Loucy (cell line): Measurements from ENCODE around the gene AMBN.
A peak's percentile ranks its signal among the peaks of the same experiment; 100 is the strongest.

Experiments
- EZH2phosphoT487 ChIP-seq: fragments of 200-600 bp; IDR thresholded peaks from 2 replicates; pipeline ENCODE4 v1.6.1; 2018; ENCODE audit warnings: antibody characterized with exemption, mild to moderate bottlenecking, moderate library complexity, borderline replicate concordance
- TF ChIP-seq, protein P1 (sequence below): fragments of 200-600 bp; sonication (generic); conservative IDR thresholded peaks from 2 replicates; pipeline ENCODE4 v1.5.1; 2014; ENCODE audit warnings: mild to moderate bottlenecking, antibody characterized with exemption, low read length

DNA sequence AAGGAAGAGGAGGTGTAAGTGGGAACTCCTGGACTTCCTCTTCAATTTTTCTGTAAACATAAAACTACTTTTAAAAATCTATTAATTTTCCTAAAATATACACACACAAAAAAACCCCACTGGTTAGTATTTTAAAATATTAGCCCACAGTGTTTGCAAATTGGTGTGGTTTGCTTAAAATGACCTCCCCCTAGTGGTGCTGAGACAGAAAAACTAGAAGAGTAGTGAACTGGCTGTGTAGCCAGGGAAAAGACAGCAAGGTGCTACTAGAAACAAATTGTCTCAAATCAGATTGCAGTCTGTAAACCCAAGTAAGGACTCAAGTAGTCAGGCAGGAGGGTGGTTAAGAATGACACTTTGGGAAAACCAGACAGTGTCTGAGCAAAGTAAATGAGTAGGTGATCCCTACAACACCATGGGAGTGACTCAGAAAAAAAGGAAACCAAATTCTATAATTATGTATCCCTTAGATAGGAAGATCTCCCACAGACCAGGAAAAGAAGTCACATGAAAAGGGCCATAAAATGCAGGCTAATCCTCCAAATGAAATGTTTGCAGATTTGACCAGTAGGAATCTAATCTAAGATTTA lies 47.7 kb upstream of the AMBN start:
- TF ChIP-seq EZH2phosphoT487, result no peak
- TF ChIP-seq, protein P1, sequence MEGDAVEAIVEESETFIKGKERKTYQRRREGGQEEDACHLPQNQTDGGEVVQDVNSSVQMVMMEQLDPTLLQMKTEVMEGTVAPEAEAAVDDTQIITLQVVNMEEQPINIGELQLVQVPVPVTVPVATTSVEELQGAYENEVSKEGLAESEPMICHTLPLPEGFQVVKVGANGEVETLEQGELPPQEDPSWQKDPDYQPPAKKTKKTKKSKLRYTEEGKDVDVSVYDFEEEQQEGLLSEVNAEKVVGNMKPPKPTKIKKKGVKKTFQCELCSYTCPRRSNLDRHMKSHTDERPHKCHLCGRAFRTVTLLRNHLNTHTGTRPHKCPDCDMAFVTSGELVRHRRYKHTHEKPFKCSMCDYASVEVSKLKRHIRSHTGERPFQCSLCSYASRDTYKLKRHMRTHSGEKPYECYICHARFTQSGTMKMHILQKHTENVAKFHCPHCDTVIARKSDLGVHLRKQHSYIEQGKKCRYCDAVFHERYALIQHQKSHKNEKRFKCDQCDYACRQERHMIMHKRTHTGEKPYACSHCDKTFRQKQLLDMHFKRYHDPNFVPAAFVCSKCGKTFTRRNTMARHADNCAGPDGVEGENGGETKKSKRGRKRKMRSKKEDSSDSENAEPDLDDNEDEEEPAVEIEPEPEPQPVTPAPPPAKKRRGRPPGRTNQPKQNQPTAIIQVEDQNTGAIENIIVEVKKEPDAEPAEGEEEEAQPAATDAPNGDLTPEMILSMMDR, result peak; percentile 72
